Kidney epithelial cell (primary cell): Measurements from ENCODE around the gene CDK3. TPM values are rescaled to one million over a fixed set of nuclear protein-coding genes. Genes with fewer than 3 reads are reported as not detected.
"Not testable (repeated sequence)": the region's sequence is repeated elsewhere in the genome, so short reads cannot be mapped to it uniquely, and the experiment has no call there.

Source experiments
- DNase-seq: peaks from one replicate; pipeline ENCODE4 v3.0.0-alpha.2; 2010; ENCODE audit warnings: low read depth
- H3K27me3 ChIP-seq: 2 replicates; pipeline ENCODE4 v1.6.0; 2011; ENCODE audit warnings: low read length; ENCODE audit not compliant: control insufficient read depth, insufficient read depth
- H3K36me3 ChIP-seq: 2 replicates; pipeline ENCODE4 v1.5.1; 2011; ENCODE audit warnings: low read length; ENCODE audit not compliant: control insufficient read depth, insufficient read depth
- H3K4me3 ChIP-seq: 2 replicates; pipeline ENCODE4 v1.5.1; 2011; ENCODE audit warnings: low read depth, mild to moderate bottlenecking, control low read depth, low read length
- total RNA-seq: library from RNA; depleted of rRNA; stranded (reverse); fragments of >200 nt; gene quantifications from 2 replicates; pipeline ENCODE4 v1.2.3, GENCODE V29; 2015
- TF ChIP-seq, protein P1 (sequence below): IDR thresholded peaks from 2 replicates; pipeline ENCODE4 v1.5.1; 2011; ENCODE audit warnings: mild to moderate bottlenecking, moderate library complexity, low read length, control low read depth, inconsistent platforms; ENCODE audit not compliant: insufficient read depth, poor library complexity, severe bottlenecking

CDK3 gene
- total RNA-seq, 1 donor from 2014 or later: 7.4 TPM

DNA sequence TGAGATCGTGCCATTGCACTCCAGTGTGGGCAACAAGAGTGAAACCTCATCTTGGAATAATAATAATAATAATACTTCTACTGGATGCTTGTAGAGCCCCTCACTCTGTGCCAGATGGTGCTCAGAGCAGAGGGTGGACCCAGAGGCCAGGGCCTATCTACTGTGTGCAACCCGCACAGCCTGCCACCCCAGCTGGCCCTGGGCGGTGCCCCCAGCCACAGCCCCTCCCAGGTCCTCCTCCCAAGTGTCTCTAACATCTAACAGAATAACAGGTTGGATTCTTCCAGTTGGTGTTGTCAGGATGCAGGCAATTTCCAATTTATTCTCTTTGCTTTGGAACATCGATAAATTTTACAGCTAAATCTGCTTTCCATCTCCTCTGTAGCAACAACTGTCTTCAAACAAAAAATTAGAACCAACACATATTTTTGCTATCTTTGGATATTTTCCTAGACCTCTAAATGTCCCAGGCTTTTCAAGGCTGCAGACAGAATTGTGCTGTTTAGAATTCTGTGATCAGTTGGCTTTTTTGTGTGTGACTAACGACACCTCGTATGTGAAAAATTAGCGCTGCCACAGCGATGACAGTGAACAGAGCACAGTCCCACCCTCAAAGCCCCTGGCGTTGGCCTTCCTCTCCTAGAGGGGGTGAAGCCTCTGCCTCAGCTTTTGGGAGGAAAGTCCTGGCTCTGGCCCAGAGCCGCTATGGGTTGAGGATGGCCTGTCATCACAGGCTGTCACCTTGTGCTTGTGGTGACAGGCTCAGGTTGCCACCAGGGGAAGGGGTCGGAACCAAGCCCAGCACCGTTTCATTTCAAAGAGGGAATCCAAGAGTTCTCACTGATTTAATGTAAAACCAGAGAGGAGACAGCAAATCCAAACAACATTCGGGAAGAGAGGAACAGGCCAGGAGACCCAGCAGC, 34.0 kb downstream of the CDK3 start:
- TF ChIP-seq, protein P1, sequence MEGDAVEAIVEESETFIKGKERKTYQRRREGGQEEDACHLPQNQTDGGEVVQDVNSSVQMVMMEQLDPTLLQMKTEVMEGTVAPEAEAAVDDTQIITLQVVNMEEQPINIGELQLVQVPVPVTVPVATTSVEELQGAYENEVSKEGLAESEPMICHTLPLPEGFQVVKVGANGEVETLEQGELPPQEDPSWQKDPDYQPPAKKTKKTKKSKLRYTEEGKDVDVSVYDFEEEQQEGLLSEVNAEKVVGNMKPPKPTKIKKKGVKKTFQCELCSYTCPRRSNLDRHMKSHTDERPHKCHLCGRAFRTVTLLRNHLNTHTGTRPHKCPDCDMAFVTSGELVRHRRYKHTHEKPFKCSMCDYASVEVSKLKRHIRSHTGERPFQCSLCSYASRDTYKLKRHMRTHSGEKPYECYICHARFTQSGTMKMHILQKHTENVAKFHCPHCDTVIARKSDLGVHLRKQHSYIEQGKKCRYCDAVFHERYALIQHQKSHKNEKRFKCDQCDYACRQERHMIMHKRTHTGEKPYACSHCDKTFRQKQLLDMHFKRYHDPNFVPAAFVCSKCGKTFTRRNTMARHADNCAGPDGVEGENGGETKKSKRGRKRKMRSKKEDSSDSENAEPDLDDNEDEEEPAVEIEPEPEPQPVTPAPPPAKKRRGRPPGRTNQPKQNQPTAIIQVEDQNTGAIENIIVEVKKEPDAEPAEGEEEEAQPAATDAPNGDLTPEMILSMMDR: no peak
- Histone ChIP-seq H3K27me3 (no peaks in the 10 kb centered on the region), H3K36me3 (peaks cover under 1% of the 10 kb centered on the region), H3K4me3 (no peak overlapping the region)
- DNase-seq: no peak

DNA sequence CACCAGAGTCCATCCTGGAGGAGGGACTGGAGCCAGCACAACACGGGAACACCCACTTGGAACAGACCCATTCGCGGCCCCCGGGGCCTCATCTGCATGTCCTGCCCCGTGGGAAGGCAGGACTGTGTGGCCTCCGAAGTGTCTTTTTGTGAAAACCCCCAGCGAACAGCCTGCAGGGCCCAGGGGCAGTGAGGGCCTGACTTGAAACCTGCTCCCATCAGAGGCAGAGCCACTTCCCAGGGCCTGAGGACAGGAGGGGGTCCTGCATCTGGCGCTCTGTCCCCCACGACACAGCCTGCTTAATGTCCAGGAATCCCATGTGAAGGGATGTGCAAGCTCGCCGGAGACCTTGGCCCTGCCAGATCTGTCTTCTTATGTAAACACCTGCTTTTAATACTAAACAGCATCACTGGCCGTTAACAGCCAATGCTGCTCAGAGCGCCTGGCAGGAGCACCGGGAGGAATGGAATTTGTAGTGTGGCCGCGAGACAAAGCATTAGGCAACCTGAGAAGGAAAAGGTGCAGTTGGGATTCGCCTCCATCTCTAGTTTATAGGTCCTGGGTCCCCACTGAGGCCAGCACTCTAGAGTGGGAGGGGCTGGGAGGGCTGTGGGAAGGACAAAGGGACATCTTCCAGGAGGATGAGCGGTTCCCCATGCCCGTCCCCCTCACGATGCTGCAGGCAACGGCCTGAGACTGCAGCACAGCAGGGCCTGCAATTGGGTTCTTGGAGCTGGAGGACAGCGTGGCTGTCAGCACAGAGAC, 36.0 kb downstream of the CDK3 start:
- DNase-seq: no peak
- H3K4me3 ChIP-seq: no peak overlapping the region
- TF ChIP-seq, protein P1: no peak
- H3K36me3 ChIP-seq: peaks cover 2% of the 10 kb centered on the region
- no peaks in the 10 kb centered on the region for H3K27me3 ChIP-seq

DNA sequence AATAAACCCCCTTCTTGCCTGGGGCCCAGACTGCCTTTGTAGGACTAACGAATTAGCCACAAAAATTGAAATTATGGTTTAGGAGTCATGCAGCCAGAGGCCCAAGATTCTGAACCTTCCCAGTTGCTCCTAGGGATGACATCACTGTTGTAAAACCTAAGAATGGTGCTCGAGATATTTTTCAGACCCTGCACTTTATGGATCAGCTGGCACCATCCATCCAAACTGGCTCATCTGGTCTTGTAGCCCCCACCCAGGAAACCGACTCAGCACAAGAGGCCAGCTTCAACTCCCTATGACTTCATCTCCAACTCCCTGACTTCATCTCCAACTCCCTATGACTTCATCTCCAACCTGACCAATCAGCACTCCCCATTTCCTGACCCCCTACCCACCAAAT, 37.4 kb downstream of the CDK3 start:
- no peak for DNase-seq
- Histone ChIP-seq H3K4me3 (no peak overlapping the region), H3K27me3 (no peaks in the 10 kb centered on the region), H3K36me3 (peaks cover 2% of the 10 kb centered on the region)
- TF ChIP-seq, protein P1: no peak

DNA sequence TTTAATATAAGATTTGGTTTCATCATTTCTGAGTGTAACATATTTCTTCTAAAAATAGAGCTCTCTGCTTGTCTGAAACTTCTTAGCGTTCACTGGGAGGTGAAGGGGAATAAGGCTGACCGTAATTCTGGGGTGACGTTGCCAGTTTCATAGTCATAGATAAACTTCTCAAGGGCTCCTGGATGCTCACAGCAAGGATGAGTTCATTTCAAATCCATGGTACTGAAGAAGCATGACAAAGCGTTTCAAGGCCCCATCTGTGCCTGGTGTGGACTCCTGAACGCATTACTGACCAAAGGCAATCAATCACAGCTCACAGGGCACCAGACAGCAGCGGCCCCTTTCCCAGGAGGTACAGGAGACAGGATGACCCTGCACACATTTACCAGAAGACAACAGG, 38.5 kb downstream of the CDK3 start:
- no peak for DNase-seq
- peaks cover 2% of the 10 kb centered on the region for H3K36me3 ChIP-seq
- H3K4me3 ChIP-seq: no peak overlapping the region
- TF ChIP-seq, protein P1: no peak
- no peaks in the 10 kb centered on the region for H3K27me3 ChIP-seq

DNA sequence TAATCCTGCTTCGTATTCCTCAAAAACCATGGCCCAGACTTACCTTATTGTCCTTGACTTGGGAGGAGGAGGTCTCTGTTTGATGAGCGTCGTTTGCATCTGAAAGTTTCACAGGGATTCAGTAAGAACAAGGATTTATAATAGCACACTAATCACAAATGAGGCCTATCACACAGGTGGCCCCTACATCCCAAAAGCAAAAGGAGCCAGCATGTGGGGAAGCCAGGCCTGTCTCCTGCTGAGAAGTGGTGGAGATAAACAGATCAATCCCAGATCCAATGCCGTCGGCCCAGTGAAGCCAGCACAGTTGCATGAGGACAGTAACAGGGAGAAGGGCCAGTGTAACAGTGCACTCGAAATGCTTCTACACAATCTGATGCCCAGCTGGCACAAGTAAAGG, 39.7 kb downstream of the CDK3 start:
- DNase-seq: no peak
- H3K36me3 ChIP-seq: peaks cover 2% of the 10 kb centered on the region
- no peaks in the 10 kb centered on the region for H3K27me3 ChIP-seq
- no peak overlapping the region for H3K4me3 ChIP-seq
- TF ChIP-seq, protein P1: no peak

DNA sequence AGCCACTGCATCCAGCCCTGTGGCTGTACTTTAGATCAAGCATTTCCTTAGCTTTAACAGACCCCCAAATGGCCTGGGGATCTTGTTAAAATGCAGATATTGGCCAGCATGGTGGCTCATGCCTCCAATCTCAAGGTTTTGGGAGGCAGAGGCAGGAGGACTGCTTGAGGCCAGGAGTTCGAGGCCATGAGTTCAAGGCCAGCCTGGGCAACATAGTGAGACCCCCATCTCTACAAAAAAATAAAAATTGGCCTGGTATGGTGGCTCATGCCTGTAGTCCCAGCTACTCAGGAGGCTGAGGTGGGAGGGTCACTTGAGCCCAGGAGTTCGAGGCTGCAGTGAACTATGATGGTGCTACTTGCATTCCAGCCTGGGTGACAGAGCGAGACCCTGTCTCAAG, 42.2 kb downstream of the CDK3 start:
- DNase-seq, H3K36me3 ChIP-seq, H3K27me3 ChIP-seq, H3K4me3 ChIP-seq: not testable (repeated sequence)

DNA sequence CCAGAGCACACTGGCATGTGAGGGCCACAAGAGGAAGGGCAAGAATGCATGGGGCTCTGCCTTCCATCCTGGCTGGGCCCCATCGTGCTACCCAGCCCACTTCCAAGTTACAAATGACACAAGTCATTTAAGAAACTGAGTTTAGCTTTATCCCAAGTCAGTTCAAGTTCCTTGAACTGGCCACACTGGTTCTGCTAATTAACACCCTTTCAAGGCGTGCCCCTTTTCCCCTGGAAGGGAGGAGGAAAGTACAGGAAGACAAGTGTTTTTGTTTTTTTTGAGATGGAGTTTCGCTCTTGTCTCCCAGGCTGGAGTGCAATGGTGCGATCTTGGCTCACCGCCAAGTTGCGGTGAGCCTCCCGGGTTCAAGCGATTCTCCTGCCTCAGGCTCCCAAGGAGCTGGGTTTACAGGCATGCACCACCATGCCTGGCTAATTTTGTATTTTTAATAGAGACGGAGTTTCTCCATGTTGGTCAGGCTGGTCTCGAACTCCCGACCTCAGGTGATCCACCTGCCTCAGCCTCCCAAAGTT, 43.9 kb downstream of the CDK3 start:
- not testable (repeated sequence) for H3K27me3 ChIP-seq, H3K4me3 ChIP-seq, DNase-seq, H3K36me3 ChIP-seq
